HUES6 (cell line): ENCODE data around the gene SNN.

Experiments
- H3K27ac ChIP-seq: 2 replicates; pipeline ENCODE4 v1.7.0; 2013; ENCODE audit warnings: low read depth, mild to moderate bottlenecking, low read length, inconsistent platforms
- H3K27me3 ChIP-seq: 2 replicates; pipeline ENCODE4 v1.6.1; 2013; ENCODE audit warnings: low read length; ENCODE audit not compliant: control insufficient read depth, insufficient read depth
- H3K36me3 ChIP-seq: 2 replicates; pipeline ENCODE4 v1.6.1; 2013; ENCODE audit warnings: low read length; ENCODE audit not compliant: control insufficient read depth, insufficient read depth
- H3K4me1 ChIP-seq: 2 replicates; pipeline ENCODE4 v1.6.1; 2013; ENCODE audit warnings: low read length; ENCODE audit not compliant: control insufficient read depth, insufficient read depth
- H3K4me3 ChIP-seq: 2 replicates; pipeline ENCODE4 v1.5.1; 2013; ENCODE audit warnings: low read depth, low read length
- H3K9ac ChIP-seq: one replicate; pipeline ENCODE4 v1.6.1; 2013; ENCODE audit warnings: mild to moderate bottlenecking, low read length
- H3K9me3 ChIP-seq: 2 replicates; pipeline ENCODE4 v1.6.1; 2013; ENCODE audit warnings: low read depth, low read length; ENCODE audit not compliant: control insufficient read depth, insufficient read depth

The SNN gene

DNA sequence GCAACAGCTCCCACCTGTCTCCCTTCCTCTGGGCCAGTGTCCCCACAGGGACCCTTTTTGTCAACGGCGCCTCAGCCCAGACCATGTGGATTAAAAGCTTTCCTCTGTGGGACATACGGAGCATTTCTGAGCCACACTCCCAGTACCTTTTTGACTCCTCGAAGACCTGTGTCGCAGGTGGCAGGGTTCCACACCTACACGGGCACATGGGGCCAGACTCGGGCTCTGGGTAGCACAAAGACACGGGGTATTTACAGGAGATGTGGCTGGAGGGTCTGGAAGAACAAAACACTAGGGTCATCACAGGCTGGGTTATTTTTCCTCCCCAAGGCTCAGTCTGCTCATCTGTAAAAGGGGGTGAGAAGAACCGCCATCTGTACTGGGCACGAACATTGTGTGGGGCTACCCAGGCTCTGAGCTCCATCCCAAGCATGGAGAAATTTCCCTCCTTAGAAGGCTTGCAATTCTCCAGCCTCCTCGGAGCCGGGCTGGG, 32.5 kb upstream of the SNN start:
- no peaks in the 10 kb centered on the region for H3K9me3 ChIP-seq
- H3K36me3 ChIP-seq, result no peaks in the 10 kb centered on the region
- H3K4me3 ChIP-seq, result peak overlapping the region; percentile 42
- no peak overlapping the region for H3K27ac ChIP-seq
- no peaks in the 10 kb centered on the region for H3K27me3 ChIP-seq
- peaks cover 35% of the 10 kb centered on the region for H3K4me1 ChIP-seq
- H3K9ac ChIP-seq, result peak overlapping the region; percentile 25

- H3K4me1 ChIP-seq, result peaks cover 36% of the 10 kb centered on the region
- no peaks in the 10 kb centered on the region for H3K9me3 ChIP-seq
- peak overlapping the region; percentile 25 for H3K9ac ChIP-seq
- H3K4me3 ChIP-seq, result peak overlapping the region; percentile 42
- H3K27ac ChIP-seq, result no peak overlapping the region
- no peaks in the 10 kb centered on the region for H3K27me3 ChIP-seq
- no peaks in the 10 kb centered on the region for H3K36me3 ChIP-seq
Observed at GRCh38 chr16:11636172-11636721, 32.0 kb upstream of the SNN start.

- Histone ChIP-seq H3K4me3 (no peak overlapping the region), H3K27me3 (no peaks in the 10 kb centered on the region), H3K4me1 (peaks cover 34% of the 10 kb centered on the region), H3K27ac (no peak overlapping the region), H3K9me3 (no peaks in the 10 kb centered on the region), H3K36me3 (no peaks in the 10 kb centered on the region), H3K9ac (no peak overlapping the region)
Observed at GRCh38 chr16:11637320-11637719, 30.9 kb upstream of the SNN start.

DNA sequence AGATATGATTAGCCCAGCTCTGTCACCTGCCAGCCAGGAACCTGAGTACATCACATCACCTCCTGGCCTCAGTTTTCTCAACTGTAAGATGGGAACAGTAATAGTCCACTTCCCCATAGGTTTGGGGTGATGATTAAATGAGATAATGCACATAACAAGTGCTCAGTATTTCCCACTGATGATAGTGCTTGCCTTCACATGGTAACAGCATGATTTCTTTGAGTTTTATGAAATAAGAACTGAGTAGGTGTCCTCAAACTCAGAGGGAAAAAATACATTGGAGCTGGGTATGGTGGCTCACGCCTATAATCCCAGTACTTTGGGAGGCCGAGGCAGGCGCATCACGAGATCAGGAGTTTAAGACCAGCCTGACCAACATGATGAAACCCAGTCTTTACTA, 30.1 kb upstream of the SNN start:
- no peak overlapping the region for H3K4me3 ChIP-seq
- no peaks in the 10 kb centered on the region for H3K9me3 ChIP-seq
- H3K27me3 ChIP-seq, result no peaks in the 10 kb centered on the region
- H3K36me3 ChIP-seq, result no peaks in the 10 kb centered on the region
- no peak overlapping the region for H3K9ac ChIP-seq
- H3K27ac ChIP-seq, result no peak overlapping the region
- H3K4me1 ChIP-seq, result peaks cover 27% of the 10 kb centered on the region

- Histone ChIP-seq H3K4me1 (peaks cover 27% of the 10 kb centered on the region), H3K4me3 (no peak overlapping the region), H3K27me3 (no peaks in the 10 kb centered on the region), H3K27ac (no peak overlapping the region), H3K9ac (no peak overlapping the region), H3K36me3 (no peaks in the 10 kb centered on the region), H3K9me3 (no peaks in the 10 kb centered on the region)
Observed at GRCh38 chr16:11639008-11639562, 29.2 kb upstream of the SNN start.

DNA sequence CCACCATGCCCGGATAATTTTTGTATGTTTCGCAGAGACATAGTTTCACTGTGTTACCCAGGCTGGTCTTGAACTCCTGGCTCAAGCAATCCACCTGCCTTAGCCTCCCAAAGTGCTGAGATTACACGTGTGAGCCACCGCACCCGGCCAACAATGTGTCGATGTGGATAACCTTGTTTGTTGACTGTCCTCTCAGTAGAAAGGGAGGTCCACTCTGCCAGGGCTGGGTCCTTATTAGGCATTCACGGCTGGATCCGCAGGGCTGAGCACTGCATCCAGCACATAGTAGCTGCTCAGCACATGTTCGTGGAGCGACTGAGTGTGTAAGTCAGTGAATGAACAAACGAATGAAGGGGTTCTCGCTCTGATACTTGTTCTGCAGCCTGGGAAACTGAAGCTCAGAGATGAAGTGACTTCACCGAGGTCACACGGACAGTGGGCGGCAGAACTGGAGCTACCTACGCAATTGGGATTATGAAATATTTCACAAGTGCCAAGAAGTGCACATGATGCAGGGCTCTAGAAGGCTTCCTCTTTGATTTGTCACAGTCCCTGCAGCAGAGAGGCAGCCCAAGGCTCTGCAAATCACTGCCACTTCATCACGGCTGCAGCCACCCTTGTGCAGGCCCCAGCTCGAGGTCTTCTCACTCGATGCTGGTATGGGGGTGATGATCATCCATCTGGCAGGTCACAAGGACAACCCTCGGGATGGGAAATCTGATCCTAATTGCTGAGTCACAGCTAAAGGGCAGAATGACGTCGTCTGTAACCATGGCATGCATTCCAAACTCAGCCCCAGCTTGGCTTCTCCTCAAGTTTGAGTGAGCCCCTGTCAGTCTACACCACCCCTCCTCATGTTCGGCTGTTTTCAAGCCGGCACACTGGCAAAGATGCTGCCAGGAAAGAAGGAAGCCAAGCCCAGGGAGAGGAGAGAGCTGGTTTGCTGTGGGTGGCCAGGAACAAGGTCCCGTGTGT, 28.0 kb upstream of the SNN start:
- Histone ChIP-seq H3K4me3 (no peak overlapping the region), H3K36me3 (no peaks in the 10 kb centered on the region), H3K9me3 (no peaks in the 10 kb centered on the region), H3K27ac (no peak overlapping the region), H3K9ac (no peak overlapping the region), H3K27me3 (no peaks in the 10 kb centered on the region), H3K4me1 (peaks cover 24% of the 10 kb centered on the region)

- Histone ChIP-seq H3K27ac (no peak overlapping the region), H3K27me3 (no peaks in the 10 kb centered on the region), H3K4me1 (peaks cover 15% of the 10 kb centered on the region), H3K9me3 (no peaks in the 10 kb centered on the region), H3K36me3 (no peaks in the 10 kb centered on the region), H3K9ac (no peak overlapping the region), H3K4me3 (no peak overlapping the region)
Observed at GRCh38 chr16:11640987-11641817, 27.1 kb upstream of the SNN start.

- H3K36me3 ChIP-seq, result no peaks in the 10 kb centered on the region
Observed at GRCh38 chr16:11642765-11643116, 25.5 kb upstream of the SNN start.

GRCh38 chr16:11649276-11649675, 19.0 kb upstream of the SNN start:
- Histone ChIP-seq H3K9ac (no peak overlapping the region), H3K4me3 (no peak overlapping the region), H3K27me3 (no peaks in the 10 kb centered on the region), H3K9me3 (no peaks in the 10 kb centered on the region), H3K36me3 (no peaks in the 10 kb centered on the region), H3K27ac (no peak overlapping the region), H3K4me1 (no peaks in the 10 kb centered on the region)

More at GRCh38 chr16:11642765-11643116, 25.5 kb upstream of the SNN start:
- Histone ChIP-seq H3K9ac (no peak overlapping the region), H3K9me3 (no peaks in the 10 kb centered on the region), H3K4me3 (no peak overlapping the region), H3K27ac (no peak overlapping the region), H3K27me3 (no peaks in the 10 kb centered on the region), H3K4me1 (peaks cover 9% of the 10 kb centered on the region)

DNA sequence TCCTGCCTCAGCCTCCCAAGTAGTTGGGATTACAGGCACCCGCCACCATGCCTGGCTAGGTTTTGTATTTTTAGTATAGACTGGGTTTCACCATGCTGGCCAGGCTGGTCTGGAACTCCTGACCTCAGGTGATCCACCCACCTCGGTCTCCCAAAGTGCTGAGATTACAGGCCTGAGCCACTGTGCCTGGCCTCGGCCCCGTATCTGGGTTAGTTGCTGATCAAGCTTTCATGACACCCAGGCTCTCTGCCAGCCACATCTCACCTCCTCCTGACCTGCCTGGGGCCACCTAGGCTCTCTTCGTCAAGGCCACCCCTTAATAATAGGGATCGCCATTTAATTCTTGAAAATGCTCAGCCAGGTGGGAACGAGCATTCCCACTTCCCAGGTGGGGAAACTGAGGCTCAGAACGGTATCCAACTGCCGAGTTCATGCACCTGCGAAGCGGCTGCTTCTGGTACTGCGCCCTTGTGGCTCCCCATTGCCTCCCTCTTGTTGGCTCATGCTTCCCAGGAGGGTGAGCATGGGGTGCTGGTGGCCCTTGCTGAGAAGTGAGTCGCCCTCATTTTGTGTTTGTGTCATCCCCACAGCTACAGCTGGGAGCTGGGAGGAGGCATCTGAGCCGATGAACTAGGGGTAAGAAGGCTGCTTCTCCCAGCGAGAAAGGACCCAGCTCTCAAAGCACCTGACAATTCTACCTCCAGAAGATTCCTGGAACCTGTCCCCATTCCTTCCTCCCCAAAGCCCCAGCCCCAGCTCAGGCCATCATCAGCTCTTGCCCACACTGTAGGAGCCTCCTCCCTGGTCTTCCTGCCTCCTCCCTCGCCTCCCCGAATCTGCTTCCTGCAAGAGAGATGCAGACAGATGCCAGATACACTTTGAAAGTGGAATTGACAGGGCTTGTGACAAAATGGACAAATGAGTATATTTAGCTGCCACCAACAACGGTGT, 17.3 kb upstream of the SNN start:
- no peaks in the 10 kb centered on the region for H3K36me3 ChIP-seq
- no peak overlapping the region for H3K4me3 ChIP-seq
- H3K27ac ChIP-seq, result no peak overlapping the region
- no peak overlapping the region for H3K9ac ChIP-seq
- H3K27me3 ChIP-seq, result no peaks in the 10 kb centered on the region
- H3K4me1 ChIP-seq, result no peaks in the 10 kb centered on the region
- no peaks in the 10 kb centered on the region for H3K9me3 ChIP-seq
